Urinary bladder (tissue), 4 donors: ENCODE results near the gene HKDC1. TPM values are rescaled to one million over a fixed set of nuclear protein-coding genes. Genes with fewer than 3 reads are reported as not detected.
"Not testable (repeated sequence)": the region's sequence is repeated elsewhere in the genome, so short reads cannot be mapped to it uniquely, and the experiment has no call there.

Source experiments
- DNase-seq: peaks from one replicate; pipeline ENCODE4 v3.0.0-alpha.2; 2015; ENCODE audit errors: extremely low spot score
- H3K27ac ChIP-seq: one replicate; pipeline ENCODE4 v1.5.1; 2013; ENCODE audit warnings: low read depth, mild to moderate bottlenecking, moderate library complexity
- H3K36me3 ChIP-seq: one replicate; pipeline ENCODE4 v1.6.1; 2013; ENCODE audit warnings: mild to moderate bottlenecking, moderate library complexity; ENCODE audit not compliant: insufficient read depth
- H3K4me1 ChIP-seq: one replicate; pipeline ENCODE4 v1.6.1; 2013; ENCODE audit warnings: mild to moderate bottlenecking, moderate library complexity; ENCODE audit not compliant: insufficient read depth
- H3K4me3 ChIP-seq: one replicate; pipeline ENCODE4 v1.5.1; 2013; ENCODE audit warnings: low read depth, low read length
- whole genome bisulfite sequencing: extraction: QIAGEN DNeasy Blood & Tissue Kit; methylation state at CpG from one replicate; pipeline ENCODE4 v1.1.7; 2013; 5-methylcytosine and 5-hydroxymethylcytosine counted together
- polyA plus RNA-seq: library from polyadenylated mRNA; stranded (reverse); fragments of 200-250 nt; gene quantifications from one replicate; pipeline ENCODE4 v1.2.3, GENCODE V29; 2013
- total RNA-seq: library from RNA; depleted of rRNA; stranded (reverse); fragments of >200 nt; gene quantifications from one replicate; pipeline ENCODE4 v1.2.3, GENCODE V29; 2014
- donor health status: healthy with polysubstance abuse.
- donor health status: healthy.

HKDC1 gene
- total and polyA plus RNA-seq, 2 donors: 0.28 TPM; not detected in 1

DNA sequence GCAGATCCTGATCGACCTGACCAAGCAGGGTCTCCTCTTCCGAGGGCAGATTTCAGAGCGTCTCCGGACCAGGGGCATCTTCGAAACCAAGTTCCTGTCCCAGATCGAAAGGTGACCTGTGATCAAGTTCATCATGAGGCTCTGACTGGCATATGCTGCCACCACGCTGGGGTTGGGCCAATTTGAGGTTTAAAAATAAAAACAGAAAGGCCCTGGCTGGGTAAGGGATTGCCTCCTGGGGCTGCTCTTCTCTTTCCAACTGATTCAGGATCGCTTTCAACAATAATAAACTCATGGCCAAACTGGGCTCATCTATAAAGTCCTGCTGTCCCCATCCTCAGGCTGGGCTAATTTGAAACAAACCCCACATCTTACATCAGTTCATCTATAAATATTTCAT is 41.1 kb downstream of the HKDC1 start:
- H3K27ac ChIP-seq: no peak overlapping the region
- H3K4me1 ChIP-seq: no peaks in the 10 kb centered on the region
- DNase-seq: no peak
- no peaks in the 10 kb centered on the region for H3K36me3 ChIP-seq
- H3K4me3 ChIP-seq: no peak overlapping the region
- 90% methylated on average over 8 of the region's 8 CpGs for WGBS

DNA sequence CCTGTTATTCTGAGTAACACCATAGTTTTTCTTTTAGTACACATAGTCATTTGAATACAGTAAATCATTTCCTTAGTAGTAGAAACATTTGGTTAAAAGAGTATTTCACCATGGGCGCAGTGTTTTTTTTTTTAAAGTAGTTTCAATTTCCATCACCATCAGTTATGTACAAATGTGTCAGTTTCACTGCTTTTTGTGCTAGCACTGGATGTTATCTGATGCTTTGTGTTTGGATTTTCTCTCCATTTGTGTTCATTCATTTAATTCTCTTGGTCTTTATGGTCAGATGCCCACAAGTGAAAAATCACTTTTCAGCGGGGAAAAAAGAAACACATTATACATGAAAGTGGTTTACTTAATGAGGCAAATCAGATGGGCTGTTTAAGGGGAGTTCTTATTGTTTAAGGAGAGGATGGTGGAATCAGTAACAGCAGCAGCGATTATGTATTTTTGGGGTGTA is 42.2 kb downstream of the HKDC1 start:
- DNase-seq: no peak
- Histone ChIP-seq H3K4me1 (no peaks in the 10 kb centered on the region), H3K4me3 (no peak overlapping the region), H3K36me3 (no peaks in the 10 kb centered on the region), H3K27ac (no peak overlapping the region)
- 86% methylated on average over 3 of the region's 3 CpGs for WGBS

DNA sequence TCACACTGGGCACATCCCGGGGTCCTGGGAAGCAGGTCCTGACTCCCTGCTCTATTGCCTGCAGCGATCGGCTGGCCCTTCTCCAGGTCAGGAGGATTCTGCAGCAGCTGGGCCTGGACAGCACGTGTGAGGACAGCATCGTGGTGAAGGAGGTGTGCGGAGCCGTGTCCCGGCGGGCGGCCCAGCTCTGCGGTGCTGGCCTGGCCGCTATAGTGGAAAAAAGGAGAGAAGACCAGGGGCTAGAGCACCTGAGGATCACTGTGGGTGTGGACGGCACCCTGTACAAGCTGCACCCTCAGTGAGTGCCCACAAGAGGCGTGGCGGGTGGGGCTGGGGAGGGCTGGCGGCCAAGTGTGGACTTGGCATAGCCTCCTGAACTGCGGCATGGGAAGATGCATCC is 45.4 kb downstream of the HKDC1 start:
- no peak for DNase-seq
- no peaks in the 10 kb centered on the region for H3K4me1 ChIP-seq
- 91% methylated on average over 17 of the region's 17 CpGs for WGBS
- no peak overlapping the region for H3K27ac ChIP-seq
- no peak overlapping the region for H3K4me3 ChIP-seq
- no peaks in the 10 kb centered on the region for H3K36me3 ChIP-seq

DNA sequence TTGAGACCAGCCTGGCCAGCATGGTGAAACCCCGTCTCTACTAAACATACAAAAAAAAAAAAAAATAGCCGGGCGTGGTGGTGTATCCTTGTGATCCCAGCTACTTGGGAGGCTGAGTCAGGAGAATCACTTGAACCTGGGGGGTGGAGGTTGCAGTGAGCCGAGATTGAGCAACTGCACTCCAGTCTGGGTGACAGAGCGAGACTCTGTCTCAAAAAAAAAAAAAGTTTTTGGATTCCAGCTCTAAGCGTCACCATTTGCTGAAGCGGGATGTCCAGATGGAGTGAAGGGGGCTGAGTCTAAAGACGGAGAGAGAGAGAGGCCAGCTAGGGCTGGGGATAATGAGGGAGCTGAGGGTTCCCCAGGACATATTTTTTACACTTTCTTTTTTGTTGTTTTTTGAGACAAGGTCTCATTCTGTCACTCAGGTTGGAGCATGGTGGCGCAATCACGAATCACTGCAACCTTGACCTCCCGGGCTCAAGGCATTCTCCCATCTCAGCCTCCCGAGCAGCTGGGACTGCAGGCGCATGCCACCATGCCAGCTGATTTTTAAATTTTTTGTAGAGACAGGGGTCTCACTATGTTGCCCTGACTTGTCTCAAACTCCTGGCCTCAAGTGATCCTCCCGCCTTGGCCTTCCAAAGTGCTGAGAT is 48.8 kb downstream of the HKDC1 start:
- 92% methylated on average over 14 of the region's 14 CpGs for WGBS

DNA sequence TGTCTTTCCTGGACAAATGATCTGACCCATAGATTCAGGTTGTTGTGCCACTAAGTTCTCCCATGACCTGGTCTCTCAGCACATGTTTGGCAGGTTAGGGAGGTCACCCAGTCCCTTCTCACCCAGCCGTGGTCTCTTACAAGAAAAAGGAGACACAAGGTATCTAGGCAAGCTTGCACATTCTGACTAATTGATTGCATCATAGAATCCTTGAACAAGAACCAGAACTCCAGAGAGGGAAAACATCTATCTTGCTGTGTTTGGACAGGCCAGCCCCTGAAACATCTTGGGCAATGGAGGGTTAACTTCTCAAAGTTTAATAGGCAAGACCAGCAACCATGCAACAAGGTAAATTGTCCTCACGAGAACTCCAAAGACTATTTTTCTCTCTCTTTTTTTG is 49.6 kb downstream of the HKDC1 start:
- no peak for DNase-seq
- H3K4me1 ChIP-seq: no peaks in the 10 kb centered on the region
- H3K27ac ChIP-seq: no peak overlapping the region
- no peak overlapping the region for H3K4me3 ChIP-seq
- 60% methylated on average over 2 of the region's 2 CpGs for WGBS
- H3K36me3 ChIP-seq: no peaks in the 10 kb centered on the region

More for the DNA sequence above, 48.8 kb downstream of the HKDC1 start:
- Histone ChIP-seq H3K4me1 (no peaks in the 10 kb centered on the region), H3K36me3 (no peaks in the 10 kb centered on the region), H3K27ac (no peak overlapping the region), H3K4me3 (no peak overlapping the region)
- DNase-seq: no peak

DNA sequence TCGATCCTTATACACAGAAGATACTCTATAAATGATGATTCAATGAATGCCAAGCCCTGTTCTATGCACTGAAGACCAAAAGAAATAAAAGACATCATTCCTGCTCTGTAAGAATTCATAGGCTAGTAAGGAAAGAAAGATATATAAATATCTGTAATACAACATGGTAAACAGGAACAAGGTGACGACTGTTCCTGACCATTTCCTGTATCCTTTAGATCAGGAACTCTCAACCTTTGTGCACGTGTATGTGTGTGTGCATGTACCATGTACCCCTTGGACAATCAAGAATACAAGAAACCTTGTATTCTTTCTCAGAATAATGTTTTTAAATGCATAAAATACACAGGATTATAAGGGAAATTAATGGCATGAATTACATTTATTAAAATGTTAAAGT is 50.9 kb downstream of the HKDC1 start:
- H3K36me3 ChIP-seq: no peaks in the 10 kb centered on the region
- H3K4me1 ChIP-seq: no peaks in the 10 kb centered on the region
- H3K4me3 ChIP-seq: no peak overlapping the region
- WGBS: 77% methylated on average over 3 of the region's 3 CpGs
- no peak for DNase-seq
- H3K27ac ChIP-seq: no peak overlapping the region

DNA sequence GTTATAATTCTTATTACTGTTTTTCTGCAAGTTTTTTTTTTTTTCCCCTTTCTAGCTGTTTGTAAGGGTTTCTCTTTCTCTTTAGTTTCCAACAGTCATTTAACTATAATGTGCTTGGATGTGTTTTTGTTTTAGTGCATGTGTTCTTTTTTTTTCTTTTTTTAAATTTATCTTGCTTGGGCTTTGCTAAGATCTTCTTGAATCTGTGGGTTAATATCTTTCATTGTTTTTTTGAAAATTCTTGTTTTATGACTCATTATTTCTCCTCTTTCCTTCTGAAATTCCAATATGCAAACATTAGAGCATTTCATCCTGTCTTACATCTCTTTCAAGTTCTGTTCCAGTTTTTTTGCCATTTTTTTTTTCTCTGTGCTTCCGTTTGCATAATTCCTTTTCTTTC is 52.5 kb downstream of the HKDC1 start:
- no peak for DNase-seq
- Histone ChIP-seq H3K4me1 (no peaks in the 10 kb centered on the region), H3K27ac (no peak overlapping the region), H3K4me3 (no peak overlapping the region), H3K36me3 (no peaks in the 10 kb centered on the region)
- 85% methylated on average over 1 of the region's 1 CpG for WGBS

DNA sequence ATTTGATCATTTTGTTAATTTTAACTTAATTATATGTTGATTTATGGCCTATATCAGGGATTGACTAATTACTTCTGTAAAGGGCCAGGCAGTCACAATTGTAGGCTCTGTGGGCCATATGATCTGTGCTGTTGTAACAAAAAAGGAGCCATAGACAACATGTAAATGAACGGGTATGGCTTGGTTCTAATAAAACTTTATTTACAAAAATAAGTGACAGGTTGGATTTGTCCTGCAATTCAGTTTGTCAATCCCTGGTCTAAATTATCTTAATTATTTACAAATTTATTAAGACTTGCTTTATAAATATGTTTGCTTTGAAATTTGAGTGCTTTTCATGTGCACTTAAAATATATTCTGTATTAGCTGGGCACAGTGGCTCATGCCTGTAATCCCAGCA is 55.3 kb downstream of the HKDC1 start:
- WGBS: 86% methylated on average over 1 of the region's 1 CpG
- H3K36me3 ChIP-seq: no peaks in the 10 kb centered on the region

DNA sequence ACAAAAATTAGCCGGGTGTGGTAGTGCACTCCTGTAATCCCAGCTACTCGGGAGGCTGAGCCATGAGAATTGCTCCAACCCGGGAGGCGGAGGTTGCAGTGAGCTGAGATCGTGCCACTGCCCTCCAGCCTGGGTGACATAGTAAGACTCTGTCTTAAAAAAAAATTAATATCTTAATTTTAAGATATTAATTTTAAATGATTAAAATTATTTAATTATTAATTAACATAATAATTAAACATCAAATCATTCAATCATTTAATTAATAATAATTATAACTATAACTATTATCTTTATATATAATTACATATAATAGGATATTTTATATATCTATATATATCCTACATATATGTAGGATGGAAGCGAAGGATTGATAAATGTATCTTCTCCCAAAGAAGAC is 56.4 kb downstream of the HKDC1 start:
- H3K4me1 ChIP-seq: no peaks in the 10 kb centered on the region
- DNase-seq: no peak
- H3K36me3 ChIP-seq: no peaks in the 10 kb centered on the region
- H3K4me3 ChIP-seq: no peak overlapping the region
- whole genome bisulfite sequencing: 92% methylated on average over 6 of the region's 6 CpGs
- no peak overlapping the region for H3K27ac ChIP-seq

More for the DNA sequence above, 55.3 kb downstream of the HKDC1 start:
- H3K4me3 ChIP-seq: no peak overlapping the region
- no peak overlapping the region for H3K27ac ChIP-seq
- H3K4me1 ChIP-seq: no peaks in the 10 kb centered on the region
- DNase-seq: no peak

DNA sequence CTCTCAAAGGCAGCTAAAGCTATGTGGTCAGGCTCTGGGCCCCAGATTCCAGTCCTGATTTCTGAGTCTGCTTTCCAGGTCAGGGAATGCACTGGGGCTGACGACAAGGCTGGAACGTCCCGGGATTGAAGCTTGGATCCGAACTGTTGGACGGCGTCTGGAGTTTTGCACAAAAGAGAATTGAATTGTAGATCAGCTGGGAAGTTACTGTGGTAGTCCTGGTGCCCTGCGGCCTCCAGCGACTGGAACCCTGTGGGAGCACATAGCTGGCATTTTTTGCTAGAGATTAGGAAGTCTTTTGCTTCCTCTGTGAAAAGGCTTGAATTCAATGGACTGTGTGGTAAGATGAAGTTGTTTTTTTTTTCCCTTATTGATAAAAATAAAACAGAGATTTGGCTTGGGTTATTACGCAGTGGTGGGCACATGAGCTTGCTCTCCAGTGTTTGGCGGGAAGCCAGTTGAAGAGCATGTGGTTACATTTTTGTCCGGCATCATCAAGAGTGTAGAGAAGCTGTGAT is 58.4 kb downstream of the HKDC1 start, which contains the start of gene HK1:
HK1 (plus strand) TSS at position 51 of the 518 bp plus-strand sequence.
- Histone ChIP-seq H3K4me3 (no peak within 1 kb of the TSS), H3K27ac (no peak within 1 kb of the TSS), H3K4me1 (no peaks in the 10 kb centered on the region), H3K36me3 (no peaks in the 10 kb centered on the region)
- DNase-seq: no peak
- 26% methylated on average over 11 of the region's 11 CpGs for WGBS

DNA sequence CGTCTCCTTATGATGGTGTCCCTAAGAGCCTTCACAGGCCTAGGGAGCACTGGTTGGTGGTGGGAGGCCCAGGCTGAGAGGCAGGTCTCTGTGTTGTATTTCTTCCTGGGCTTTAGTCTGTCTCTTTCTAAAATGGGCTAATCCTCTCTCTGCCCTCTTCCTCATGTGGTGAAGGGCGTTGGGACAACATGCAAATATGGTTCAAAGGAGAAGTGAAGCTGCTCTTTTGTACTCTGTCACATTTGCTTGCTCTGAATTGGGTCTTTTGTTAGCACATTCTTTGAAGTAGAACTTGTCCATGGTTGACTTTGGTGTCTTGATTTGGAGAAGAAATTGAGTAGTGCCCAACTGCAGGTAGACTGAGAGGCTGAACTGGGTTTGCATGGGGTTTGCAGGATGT is 59.0 kb downstream of the HKDC1 start:
- Histone ChIP-seq H3K27ac (no peak overlapping the region), H3K4me1 (no peaks in the 10 kb centered on the region), H3K36me3 (no peaks in the 10 kb centered on the region), H3K4me3 (no peak overlapping the region)
- DNase-seq: no peak
- 85% methylated on average over 2 of the region's 2 CpGs for WGBS

DNA sequence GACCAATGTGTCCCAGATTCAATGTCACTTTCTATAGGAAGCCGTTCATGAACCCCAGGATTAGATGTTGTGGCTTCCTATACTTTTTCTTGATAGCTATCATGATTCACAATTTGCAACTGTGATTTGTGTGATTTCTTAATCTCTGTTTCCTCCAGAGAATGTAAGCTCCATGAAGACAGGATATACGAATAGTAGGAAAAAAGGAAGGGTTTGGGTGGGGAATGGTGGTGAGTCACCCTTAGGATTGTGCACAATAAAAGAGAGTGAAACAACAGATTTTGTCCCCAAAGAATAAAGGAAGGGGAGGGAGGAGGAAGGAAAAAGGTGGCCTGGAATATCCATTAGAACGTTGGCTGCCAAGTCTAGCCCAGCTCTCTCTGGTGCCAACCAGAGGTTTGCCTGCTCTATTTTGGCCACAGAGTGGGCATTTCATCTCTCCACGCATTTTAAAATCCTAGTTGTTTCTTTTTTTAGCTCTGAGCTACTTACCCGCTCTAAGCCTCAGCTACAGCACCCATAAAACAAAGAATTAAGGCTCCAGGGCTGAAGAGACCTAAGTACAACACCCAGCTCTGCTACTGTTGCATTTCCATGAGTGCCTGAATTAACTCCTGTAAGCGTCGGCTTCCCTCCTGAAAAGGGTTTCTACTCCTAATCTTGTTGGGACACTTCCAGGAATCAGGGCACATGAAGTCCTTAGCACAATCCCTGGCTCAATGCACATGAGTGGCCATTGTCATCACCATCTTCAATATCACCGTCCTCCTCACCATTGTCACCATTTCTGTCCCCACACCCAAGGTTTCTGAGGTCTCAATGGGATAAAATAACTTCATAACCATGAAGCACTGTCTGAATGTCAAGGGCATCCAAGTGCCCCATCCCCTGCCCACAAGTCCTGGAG is 61.6 kb downstream of the HKDC1 start:
- DNase-seq: no peak
- Histone ChIP-seq H3K4me3 (no peak overlapping the region), H3K4me1 (no peaks in the 10 kb centered on the region), H3K27ac (no peak overlapping the region), H3K36me3 (no peaks in the 10 kb centered on the region)
- 71% methylated on average over 8 of the region's 8 CpGs for WGBS

DNA sequence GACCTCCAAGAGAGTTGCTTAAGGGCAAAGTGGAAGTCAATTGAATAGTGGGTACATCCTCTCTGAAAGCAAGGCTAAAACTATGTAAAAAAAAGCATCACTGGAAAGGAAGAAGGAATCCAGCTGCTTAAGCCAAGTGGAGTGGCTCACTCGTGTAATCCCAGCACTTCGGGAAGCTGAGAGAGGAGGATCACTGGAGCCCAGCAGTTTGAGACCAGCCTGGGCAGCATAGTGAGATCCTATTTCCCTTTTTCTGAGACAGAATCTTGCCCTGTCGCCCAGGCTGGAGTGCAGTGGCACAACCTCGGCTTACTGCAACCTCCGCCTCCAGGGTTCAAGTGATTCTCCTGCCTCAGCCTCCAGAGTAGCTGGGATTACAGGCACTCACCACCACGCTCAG is 64.3 kb downstream of the HKDC1 start:
- 82% methylated on average over 6 of the region's 6 CpGs for WGBS
- DNase-seq: not testable (repeated sequence)

DNA sequence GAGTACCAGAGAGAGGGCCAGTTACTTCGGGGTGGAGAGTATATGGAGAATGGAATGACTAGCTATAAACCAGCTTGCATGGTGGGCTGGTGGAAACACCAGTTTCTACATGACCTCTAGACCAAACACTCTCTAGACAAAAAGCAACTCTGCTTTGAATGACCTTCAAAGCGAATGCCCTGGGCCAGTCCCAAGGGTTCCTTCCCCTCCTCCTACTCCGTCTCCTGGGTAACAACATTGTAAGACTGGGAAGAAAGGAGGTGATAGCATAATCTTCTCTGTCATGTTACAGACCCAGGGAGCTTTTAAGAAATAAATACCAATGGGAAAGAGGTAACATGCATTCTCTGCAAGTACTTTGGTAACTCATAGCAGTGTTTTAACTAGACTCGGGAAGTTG is 65.6 kb downstream of the HKDC1 start:
- no peak for DNase-seq
- Histone ChIP-seq H3K27ac (no peak overlapping the region), H3K4me3 (no peak overlapping the region), H3K36me3 (no peaks in the 10 kb centered on the region), H3K4me1 (no peaks in the 10 kb centered on the region)
- 58% methylated on average over 4 of the region's 4 CpGs for WGBS

More for the DNA sequence above, 64.3 kb downstream of the HKDC1 start:
- not testable (repeated sequence) for H3K4me3 ChIP-seq, H3K27ac ChIP-seq, H3K36me3 ChIP-seq, H3K4me1 ChIP-seq
